Activated CD8-positive, alpha-beta T cell treated with anti-CD3 and anti-CD28 coated beads for 36 hours (primary cell): ENCODE results near the gene IRF1. TPM values are rescaled to one million over a fixed set of nuclear protein-coding genes. Genes with fewer than 3 reads are reported as not detected.

Source experiments
- ATAC-seq: fragments of 200-7000 bp; cut with Tn5 transposase; one replicate; pipeline ENCODE4 v1.10.0; 2021; ENCODE audit warnings: mild to moderate bottlenecking, moderate library complexity
- CTCF ChIA-PET: fragments of 350-600 bp; sonication (Branson Sonifier 250); formaldehyde crosslinking; loops from one replicate; lab custom pipeline; 2021; ENCODE audit warnings: antibody characterized with exemption; lab: Charles Lee
- POLR2A ChIA-PET: fragments of 350-600 bp; sonication (Branson Sonifier 250); formaldehyde crosslinking; loops from one replicate; lab custom pipeline; 2021; ENCODE audit warnings: antibody characterized with exemption; lab: Charles Lee
- DNase-seq: peaks from one replicate; pipeline ENCODE4 v3.0.0-alpha.2; 2020
- H3K27ac Mint-ChIP-seq: one replicate; pipeline ENCODE4 v1.8.0; 2021; ENCODE audit warnings: mild to moderate bottlenecking, mixed read lengths
- H3K27me3 Mint-ChIP-seq: one replicate; pipeline ENCODE4 v1.8.0; 2021; ENCODE audit warnings: mixed read lengths
- H3K36me3 Mint-ChIP-seq: one replicate; pipeline ENCODE4 v1.8.0; 2021; ENCODE audit warnings: low read depth, mixed read lengths
- H3K4me1 Mint-ChIP-seq: one replicate; pipeline ENCODE4 v1.8.0; 2021; ENCODE audit warnings: low read depth, mixed read lengths
- H3K4me3 Mint-ChIP-seq: one replicate; pipeline ENCODE4 v1.8.0; 2021; ENCODE audit warnings: mild to moderate bottlenecking, moderate library complexity, mixed read lengths
- H3K9me3 Mint-ChIP-seq: one replicate; pipeline ENCODE4 v1.8.0; 2021; ENCODE audit warnings: mixed read lengths
- CTCF ChIP-seq: fragments of 200-600 bp; IDR thresholded peaks from one replicate; pipeline ENCODE4 v1.8.0; 2022; ENCODE audit warnings: antibody characterized with exemption, mild to moderate bottlenecking
- intact Hi-C: fragments of 100-400 bp; cut with micrococcal nuclease; formaldehyde crosslinking; loops from one replicate; pipeline ENCODE4 v1.10.0; 2022
- total RNA-seq, 2 experiments: library from RNA; stranded (reverse); gene quantifications; one replicate each; pipeline ENCODE4 v1.2.3, GENCODE V29; 2021

IRF1 gene
- total RNA-seq, 2 experiments from 2014 or later, result 121 to 128 TPM

GRCh38 chr5:132434416-132435286 lies 55.9 kb downstream of the IRF1 start:
- Mint-ChIP-seq H3K4me1 (peaks cover 86% of the 10 kb centered on the region), H3K9me3 (no peaks in the 10 kb centered on the region), H3K4me3 (no peak overlapping the region), H3K27me3 (no peaks in the 10 kb centered on the region), H3K36me3 (peaks cover 33% of the 10 kb centered on the region), H3K27ac (peak overlapping the region; percentile 11)
- ATAC-seq (no peak), DNase-seq (no peak)
- POLR2A ChIA-PET, result interaction anchor here (4.3 to 24.7 kb wide), 3 partner anchors 7 to 52 kb away, joined by 25 to 1131 read pairs (median 89); partner anchors contain the start of gene IRF1
- TF ChIP-seq CTCF, result no peak
- intact Hi-C loops, result no loop called here
- CTCF ChIA-PET, result interaction anchor here (1.1 to 5.8 kb wide), 4 partner anchors 9 to 48 kb away, joined by 3 to 46 read pairs (median 3); no protein-coding TSS in a partner anchor

- Mint-ChIP-seq H3K4me1 (peaks cover 88% of the 10 kb centered on the region), H3K27me3 (no peaks in the 10 kb centered on the region), H3K36me3 (peaks cover 34% of the 10 kb centered on the region), H3K4me3 (no peak overlapping the region), H3K9me3 (no peaks in the 10 kb centered on the region), H3K27ac (peak overlapping the region; percentile 43)
- ChIA-PET CTCF (no interaction called here), POLR2A (interaction anchor here (4.3 to 24.7 kb wide), 3 partner anchors 6 to 53 kb away, joined by 25 to 1131 read pairs (median 89); partner anchors contain the start of gene IRF1)
- ATAC-seq (no peak), DNase-seq (no peak)
- intact Hi-C loops, result no loop called here
- TF ChIP-seq CTCF, result no peak
Measured at GRCh38 chr5:132433141-132433540, 57.4 kb downstream of the IRF1 start.

- H3K4me1 Mint-ChIP-seq, result peaks cover 88% of the 10 kb centered on the region
- no peak overlapping the region for H3K4me3 Mint-ChIP-seq
- peak overlapping the region; percentile 69 for H3K27ac Mint-ChIP-seq
- intact Hi-C loops, result no loop called here
- H3K27me3 Mint-ChIP-seq, result no peaks in the 10 kb centered on the region
- ATAC-seq (no peak), DNase-seq (no peak)
- H3K36me3 Mint-ChIP-seq, result peaks cover 38% of the 10 kb centered on the region
- ChIA-PET CTCF (interaction anchor here (0.9 to 2.0 kb wide), 5 partner anchors 11 to 97 kb away, joined by 3 to 7 read pairs (median 5); no protein-coding TSS in a partner anchor), POLR2A (interaction anchor here (0.8 to 24.7 kb wide), 5 partner anchors 6 to 55 kb away, joined by 3 to 1131 read pairs (median 25); partner anchors contain the start of gene IRF1)
- no peak for TF ChIP-seq CTCF
- H3K9me3 Mint-ChIP-seq, result no peaks in the 10 kb centered on the region
Measured at GRCh38 chr5:132431632-132432031, 58.9 kb downstream of the IRF1 start.

Other genes with a start within 250 kb of the IRF1 start
- not detected for gene PDLIM4, start 233.1 kb downstream of the IRF1 start, total RNA-seq
- under 1 TPM; 0.74 to 0.88 TPM for gene SLC22A4, start 196.4 kb downstream of the IRF1 start, total RNA-seq
- gene SLC22A5, start 121.1 kb downstream of the IRF1 start, total RNA-seq, result 1 to 10 TPM; 4.0 to 4.1 TPM
- 1 to 10 TPM; 1.6 to 1.7 TPM for gene IL5, start 52.7 kb upstream of the IRF1 start, total RNA-seq
- 10 to 100 TPM; 46.4 to 48.9 TPM for gene RAD50, start 66.2 kb upstream of the IRF1 start, total RNA-seq
- 1 to 10 TPM; 4.8 to 6.5 TPM for gene IL13, start 167.4 kb upstream of the IRF1 start, total RNA-seq
- 1 to 10 TPM in 1 of 2 experiments, under 1 TPM in 1; 0.72 to 1.4 TPM for gene IL4, start 183.2 kb upstream of the IRF1 start, total RNA-seq
- gene KIF3A, start 246.8 kb upstream of the IRF1 start, total RNA-seq, result 10 to 100 TPM; 16.4 to 17.0 TPM